ENCODE results near the gene CCM2L.

- TF ChIP-seq EZH2phosphoT487 (IDR thresholded peaks at IDR 0.05; ENCODE audit: borderline replicate concordance, low read depth, low read length) (no peak), CTCF (conservative IDR thresholded peaks at IDR 0.05; ENCODE audit: low read length) (no peak)
Measured at GRCh38 chr20:32010101-32010500, at the start of gene CCM2L.

All from OCI-LY7 (cell line).